T1000 (cell line): ENCODE measurements around the gene SYNJ2.

Experiments
- DNase-seq: peaks from one replicate; lab custom pipeline; 2025; ENCODE audit warnings: mixed read lengths; lab: John Stamatoyannopoulos, UW

Gene SYNJ2

DNA sequence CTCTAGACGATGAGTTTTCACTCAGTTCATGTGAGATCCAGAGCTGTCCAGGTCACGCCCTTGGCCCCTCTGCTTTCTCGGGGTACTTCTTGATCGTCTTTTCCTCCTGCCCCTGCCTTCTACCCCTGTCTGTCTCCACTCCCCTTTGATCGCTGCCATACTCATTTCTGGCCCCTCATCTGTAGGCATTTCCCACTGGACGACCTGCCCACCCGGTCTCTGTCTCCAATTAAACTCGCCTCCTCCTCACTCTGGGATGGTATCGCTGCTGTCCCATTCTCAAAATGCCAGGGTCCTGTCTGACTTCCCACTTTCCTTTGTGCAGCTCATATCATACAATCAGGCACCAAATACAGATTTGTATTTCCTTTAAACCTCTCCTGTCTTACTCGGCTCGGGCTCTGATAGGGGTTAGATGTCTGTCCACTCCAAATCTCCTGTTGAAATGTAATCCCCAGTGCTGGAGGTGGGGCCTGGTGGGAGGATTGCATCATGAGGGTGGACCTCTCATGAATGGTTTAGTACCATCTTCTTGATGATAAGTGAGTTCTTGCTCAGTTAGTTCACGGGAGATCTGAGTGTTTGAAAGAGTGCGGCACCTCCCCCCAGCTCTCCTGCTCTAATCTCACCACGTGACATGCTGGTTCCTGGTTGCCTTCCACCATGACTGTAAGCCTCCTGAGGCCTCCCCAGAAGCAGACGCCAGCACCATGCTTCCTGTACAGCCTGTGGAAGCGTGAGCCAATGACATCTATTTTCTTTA, 3.5 kb upstream of the SYNJ2 start:
- DNase-seq = no peak

DNA sequence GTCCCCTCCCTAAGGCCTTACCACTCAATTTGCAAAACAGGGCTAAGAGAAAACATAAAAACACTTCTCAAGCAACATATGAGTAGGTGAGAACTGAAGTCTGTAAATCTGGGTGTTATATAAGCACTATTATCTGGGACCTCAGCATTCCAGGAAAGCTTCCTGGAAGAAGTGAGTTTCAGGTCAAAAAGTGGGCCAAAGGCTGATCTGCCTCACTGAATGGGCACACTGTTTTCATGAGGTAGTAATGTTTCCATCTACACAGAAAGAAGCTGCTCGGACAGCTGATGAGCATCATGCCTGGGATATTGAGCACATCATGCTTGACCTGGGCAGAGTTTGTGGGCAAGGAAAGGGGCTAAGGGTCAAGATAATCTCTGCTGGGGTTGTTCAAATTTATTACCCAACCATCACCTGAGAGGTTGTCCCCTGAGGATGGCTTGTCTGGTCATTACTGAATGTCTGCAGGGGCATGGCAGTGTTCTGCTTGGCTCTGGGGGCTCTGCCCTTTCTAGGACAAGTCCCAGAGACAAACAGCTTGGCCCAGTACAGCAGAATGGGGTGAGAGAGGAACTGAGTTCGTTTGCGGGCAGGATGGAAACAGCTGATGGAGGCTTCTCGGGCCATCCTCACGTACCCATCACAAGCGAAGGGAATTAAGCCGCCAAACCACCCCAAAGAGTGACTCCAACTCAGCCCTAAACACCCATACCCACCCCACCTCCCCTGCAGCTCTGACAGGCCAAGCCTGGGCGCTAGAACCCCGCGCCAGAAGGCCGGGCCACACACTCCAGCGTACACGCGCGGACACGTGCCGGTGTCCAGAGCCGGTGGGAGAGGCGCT, 1.2 kb upstream of the SYNJ2 start:
- no peak for DNase-seq

DNA sequence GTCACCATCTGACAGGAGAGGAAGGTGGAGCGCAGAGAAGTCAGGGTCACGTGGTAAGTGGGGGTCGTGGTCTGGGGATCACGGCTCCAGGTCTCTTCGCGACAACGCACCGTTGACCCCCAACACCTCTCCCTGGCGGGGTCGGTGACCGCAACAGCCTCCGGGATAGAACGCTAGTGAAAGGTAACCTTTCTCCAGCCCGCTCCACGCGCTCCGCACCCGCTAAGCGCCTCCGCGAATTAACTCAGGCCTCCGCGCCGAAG, 600 bp upstream of the SYNJ2 start:
- no peak for DNase-seq

DNA sequence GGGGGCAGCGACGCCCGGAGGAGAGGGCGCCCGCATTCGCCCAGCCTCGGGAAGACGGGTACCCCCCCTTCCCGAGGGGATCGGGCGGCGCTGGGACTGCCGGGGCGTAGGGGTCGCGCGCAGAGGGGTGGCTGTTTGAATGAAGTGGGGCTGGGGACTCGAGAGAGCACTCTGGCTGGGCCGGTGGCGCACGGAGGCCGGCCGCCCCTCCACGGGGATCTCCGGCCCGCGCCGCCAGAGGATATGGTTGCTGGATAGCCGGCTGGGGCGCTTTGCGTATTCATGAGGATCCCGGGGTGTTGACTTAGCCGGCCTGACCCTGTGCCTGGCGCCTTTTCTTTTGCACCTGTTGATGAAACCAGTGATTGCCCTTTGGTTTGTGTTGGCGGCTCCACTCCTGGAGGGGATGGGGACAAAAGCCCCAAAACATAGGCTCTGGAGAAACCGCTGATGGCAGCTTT, 469 bp downstream of the SYNJ2 start:
- DNase-seq = no peak

DNA sequence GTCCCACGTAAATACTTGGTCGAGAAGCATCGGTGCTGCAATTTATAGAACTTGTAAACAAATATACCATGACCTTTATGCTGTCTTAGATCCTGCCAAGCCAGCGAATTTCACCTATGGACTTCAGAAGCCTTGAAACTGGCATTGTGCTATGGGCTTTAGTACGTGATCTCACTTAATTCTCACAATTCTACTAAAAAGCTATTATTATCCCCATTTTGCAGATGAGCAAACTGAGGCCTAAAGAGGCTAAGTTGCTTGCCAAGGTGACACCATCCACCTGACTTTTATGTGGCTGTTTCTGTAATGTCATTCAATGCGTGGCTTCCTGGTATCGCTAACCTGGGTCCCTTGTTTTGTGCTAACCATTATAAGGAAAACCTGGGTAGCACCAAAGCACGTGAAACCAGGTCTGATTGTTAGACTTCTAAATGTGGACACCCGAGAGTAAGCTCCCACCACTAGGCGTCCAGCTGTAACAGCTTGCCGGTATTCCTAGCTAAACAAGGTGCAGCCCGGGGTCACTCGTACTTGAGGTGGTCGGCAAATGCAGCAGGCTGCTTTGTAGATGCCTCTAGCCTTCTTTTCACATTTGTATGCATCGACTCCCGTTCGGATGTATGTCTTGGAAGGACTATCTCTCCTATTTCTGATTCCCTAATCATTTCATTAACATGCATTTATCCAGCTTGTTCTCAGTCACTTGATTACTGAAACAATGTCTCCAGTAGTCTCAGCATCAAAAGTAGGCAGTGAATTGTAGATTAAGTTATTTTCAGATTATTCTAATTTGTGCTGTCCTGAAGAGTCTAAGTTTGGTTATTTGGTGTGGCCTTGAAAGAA, 1.1 kb downstream of the SYNJ2 start:
- DNase-seq = no peak

DNA sequence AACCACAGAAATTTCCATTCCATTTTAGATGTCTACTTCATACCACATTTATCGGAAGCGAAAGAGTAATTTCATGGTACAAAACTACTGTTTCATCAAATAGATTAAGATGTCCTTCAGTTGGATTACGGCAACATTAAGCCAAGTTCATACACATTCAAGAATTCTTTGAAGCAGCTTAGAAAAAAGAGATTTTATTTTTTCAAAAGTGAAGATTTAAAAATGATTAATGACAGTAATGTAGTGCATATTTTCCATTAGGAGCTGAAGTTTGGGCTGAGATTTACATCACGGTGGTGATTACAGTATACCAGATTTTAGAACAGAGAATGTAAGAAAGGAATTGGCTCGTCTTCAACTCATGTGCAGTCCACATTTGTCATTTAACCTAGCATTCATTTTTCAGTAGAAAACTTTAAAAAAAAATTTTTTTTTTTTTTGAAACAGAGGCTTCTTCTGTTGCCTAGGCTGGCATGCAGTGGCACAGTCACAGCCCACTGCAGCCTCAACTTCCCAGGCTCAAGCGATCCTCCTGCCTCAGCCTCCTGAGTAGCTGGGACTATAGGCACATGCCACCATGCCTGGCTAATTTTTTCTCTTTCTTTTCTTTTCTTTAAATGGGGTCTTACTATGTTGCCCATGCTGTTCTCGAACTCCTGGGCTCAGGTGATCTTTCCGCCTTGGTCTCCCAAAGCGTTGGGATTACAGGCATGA, 1.9 kb downstream of the SYNJ2 start:
- no peak for DNase-seq

DNA sequence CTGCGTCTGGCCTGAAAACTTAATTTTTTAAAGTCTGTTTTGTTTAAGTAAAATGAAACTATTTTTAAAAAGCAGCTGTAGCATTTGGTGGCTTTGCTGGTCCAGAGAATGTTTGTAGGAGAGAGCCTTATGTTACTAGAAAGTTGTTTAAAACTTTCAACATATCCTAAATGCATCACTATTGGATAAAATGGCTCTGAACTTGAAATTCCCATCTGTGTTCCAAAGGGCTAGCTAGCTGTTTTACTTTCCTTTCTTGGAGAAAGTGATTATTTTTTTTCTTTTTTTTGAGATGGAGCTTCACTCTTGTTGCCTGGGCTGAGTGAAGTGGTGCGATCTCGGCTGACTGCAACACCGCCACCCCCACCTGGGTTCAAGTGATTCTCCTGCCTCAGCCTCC, 2.5 kb downstream of the SYNJ2 start:
- no peak for DNase-seq

DNA sequence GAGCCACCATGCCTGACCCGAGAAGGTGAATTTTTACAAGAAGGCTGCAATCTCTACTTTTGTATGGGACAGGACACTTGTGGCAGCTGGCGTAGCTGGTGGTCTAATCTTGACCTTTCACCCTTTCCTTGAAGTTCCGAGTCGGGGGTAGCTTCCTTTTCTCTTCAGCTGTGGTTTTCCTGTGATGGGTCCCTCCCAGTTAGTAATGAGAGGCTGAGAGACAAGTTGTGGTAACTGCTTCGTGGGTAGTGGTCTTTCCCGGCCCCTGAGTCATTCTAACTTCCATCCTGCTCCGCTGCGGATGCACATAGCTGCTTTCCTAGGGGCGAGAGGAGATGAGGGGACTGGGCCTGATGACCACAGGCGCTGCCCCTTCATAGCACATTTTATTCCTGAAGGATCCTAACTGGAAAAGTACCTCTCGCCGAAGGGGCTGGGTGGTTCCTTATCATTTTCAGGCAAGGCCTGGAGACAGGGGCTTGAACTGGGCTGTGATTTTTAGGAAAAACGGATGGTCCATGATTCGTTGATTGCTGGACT, 3.1 kb downstream of the SYNJ2 start:
- DNase-seq = no peak

DNA sequence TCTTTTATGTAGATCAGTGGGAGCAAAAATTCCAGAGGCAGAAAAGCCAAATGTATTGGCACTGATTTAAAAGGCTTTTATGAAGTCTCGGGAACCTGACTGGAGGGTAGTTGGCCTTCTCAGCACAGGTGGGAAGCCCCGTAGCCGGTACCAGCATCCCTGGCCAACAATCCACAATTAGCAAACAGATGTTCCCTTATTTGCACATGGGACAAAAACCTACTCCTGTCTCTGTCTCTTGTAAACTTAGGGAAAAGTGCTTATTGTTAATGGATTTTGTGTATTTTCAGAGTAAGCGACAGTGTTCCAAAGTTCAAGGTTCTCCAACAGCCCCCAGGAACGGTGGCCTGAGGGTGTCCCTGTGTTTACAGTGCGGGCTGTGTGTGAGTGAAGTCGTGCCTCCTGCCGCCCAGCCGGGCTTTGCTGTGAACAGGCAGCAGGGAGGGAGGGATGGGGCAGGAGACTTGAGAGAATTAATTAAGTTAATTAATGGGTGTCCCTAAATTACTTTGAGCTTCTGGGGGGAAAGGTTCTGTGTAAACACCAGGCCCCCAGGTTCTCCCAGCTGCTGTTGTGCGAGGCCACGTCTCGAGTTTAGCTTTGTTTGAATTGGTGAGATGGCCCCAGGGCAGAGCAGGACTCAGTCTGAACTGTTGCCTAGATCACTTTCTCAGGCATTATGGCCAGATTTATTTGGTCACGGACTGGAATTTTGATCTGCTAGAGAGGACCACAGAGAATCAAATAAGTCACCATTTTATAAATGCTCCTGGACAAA, 3.9 kb downstream of the SYNJ2 start:
- DNase-seq = no peak

DNA sequence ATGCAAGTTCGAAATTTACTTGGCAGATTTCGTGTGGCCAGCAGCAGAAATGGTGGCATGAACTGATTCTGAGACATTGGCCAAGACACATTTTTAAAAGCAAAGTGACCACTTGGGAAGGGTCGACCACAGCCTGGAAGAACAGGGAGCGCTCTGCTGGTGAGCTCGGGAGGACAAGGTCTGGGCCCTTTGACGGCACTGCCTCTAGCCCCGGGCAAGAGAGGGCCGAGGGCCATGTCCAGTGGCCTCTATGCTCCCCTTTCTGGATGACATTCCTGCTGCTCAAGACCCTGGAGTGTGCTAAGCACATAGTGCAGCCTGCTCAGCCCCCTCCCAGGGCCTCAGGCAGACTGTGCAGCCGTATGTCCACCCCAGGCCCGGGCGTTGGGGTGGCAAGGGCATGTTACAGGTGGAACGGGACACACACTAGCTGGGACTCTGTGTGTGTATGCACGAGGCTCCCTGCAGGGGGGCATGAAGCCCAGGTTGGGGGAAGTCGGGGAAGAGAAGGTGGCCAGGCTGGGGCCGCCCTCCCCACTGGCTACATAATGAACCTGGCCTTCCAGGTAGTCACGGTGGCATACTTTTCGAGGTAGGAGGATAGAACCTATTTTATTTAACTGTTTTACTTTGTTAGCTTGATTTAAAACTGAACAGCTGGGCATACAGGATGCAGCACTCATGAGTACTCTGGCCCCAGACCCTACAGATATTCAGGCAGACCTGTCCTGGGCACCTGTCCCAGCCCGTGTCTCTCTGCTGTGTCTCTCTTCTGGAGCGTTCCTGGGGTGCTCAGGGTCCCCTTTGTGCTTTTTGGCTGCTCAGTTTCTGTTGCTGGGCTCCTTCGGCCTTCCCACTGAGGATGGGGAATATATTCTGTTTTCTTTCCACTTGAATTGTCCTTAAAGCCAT, 6.4 kb downstream of the SYNJ2 start:
- DNase-seq = no peak

DNA sequence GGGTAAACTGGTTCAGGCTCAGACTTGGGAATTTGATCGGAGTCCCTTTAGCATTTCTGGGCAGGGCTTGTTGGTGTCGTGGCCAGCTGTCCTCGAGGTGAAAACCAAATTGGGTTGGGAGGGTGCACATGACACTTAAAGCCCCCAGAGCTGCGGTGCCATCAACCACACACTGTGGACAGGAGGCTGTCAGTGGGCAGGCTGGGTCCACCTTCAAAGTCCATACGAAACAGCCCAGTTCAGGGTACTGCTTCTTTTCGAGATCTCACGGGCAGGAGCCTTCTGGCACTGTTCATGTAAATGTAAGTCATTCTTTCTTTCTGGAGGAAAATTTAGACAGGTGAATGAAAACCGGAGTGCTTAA, 7.0 kb downstream of the SYNJ2 start:
- DNase-seq = no peak

DNA sequence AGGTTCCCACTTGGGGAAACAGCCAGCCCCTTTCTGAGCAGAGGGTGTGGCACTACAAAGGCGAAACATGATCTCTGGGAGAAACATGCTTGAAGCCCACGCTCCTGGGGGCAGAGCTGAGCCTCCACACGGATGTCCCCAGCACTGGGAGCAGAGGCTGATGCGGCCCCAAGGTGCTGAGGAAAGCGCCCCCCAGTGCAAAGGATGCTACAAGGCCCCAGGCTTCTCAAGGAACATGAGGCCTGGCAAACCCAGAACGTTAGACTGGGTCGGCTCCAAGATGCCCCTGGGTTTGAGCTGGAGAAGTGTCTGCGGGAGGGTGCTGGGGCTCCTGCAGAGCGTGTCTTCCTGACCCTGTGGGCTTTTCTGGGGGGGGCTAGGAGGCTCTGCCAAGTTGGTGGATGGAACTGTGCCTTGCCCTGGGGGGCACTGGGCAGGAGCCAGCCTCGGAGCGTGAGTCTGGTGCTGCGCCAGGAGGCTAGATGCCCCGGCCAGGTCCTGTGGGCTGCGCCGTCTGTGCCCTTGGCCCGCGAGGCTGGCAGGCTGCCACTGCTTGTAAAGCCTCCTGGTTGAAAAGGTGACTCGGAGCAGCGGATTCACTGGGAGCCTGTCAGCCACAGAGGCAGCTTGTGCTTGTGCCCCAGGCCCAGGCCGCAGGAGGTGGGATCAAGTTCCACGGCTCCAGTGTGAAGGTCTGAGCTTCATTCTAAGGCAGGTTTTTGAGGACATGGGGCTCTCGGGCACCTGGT, 8.1 kb downstream of the SYNJ2 start:
- peak; percentile 92 for DNase-seq

DNA sequence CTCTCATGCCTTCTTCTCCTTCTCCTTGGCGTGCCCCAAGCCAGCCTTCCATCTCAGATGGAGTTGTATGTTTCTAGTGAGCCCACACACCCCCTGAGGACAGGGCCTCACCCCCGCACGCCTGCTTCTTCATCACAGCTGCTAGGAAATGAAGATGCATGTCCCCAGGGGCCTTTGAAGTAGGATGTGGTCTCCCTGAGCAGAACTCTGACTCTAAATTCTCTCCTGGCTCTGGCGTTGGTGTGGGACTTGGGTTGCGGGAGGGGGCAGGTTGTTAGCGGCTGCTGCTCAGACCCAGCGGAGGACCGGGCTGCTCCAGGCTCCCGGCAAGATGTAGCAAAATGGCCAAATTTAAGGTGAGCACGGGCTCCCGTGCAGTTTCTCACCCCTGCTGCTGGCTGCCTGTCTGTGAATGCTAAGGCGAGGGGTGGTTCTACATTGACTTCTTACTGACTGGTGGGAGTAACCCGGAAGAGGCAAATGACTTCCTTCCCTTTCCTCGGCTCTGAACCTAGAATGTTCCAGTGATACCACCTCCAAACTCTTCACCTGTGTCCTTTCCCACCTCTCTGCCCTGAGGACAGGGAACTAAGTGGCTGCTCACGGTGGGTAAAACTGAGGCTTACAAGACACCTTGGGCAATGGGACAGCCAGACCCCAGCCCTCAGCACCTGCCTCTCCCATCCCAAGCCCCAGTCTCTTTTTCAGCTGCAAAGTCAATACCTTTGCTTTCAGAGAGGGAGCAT, 8.8 kb downstream of the SYNJ2 start:
- DNase-seq = no peak

DNA sequence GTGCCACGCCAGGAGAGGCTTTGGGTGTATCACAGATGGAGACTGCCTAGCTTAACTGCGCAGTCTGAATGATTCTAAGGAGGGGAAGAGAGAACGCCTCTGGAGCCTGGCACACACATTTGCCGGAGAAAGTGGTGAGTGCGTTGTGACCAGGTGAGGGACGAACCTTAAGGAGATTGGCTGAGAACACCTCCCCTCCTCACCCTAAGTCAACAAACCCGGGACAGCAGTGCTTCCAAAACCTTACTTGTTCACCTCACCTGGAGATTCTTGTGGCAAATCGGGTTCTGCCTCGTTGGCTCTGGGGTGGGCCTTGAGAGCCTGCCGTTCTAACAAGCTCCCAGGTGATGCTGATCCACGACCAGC, 9.4 kb downstream of the SYNJ2 start:
- DNase-seq = no peak

DNA sequence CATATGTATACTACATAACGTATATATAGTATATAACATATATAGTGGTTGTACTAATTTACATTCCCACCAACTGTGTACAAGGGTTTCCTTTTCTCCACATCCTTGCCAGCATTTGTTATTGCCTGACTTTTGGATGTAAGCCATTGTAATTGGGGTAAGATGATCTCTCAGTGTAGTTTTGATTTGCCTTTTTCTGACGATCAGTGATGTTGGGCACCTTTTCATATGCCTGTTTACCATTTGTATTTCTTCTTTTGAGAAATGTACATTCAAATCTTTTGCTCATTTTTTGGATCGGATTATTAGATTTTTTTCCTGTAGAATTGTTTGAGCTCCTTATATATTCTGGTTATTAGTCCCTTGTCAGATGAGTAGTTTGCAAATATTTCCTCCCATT, 11.4 kb downstream of the SYNJ2 start:
- no peak for DNase-seq

DNA sequence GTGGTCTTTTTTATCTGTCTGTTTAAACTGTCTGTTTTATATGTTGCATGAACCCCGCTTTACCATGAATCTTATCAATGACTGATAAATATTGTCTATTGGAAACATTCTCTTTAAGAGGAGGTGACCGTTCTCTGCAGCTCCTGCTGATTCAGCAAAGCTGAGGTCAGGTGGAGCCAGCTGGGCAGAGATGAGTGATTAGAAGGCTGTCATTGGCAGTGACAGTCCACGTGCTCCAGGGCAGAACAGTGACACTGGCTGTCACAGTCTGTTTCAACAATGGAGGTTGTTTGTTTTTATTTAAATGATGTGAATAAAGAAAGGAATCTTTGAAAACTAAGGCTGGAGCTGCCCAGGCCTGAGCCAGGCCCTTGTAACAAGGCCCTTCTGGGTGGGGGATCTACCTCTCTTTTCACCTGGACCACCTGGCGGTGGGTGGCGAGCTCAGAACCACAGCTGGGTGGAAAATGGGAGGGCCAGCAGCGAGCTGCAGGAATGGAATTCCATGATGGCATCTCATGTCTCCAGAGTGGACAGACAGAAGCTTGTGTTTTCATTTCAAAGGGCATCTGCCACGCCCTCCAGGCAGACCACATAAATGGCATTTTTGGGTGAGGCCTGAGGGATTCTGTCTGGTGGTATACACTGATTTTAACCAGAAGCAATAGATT, 12.6 kb downstream of the SYNJ2 start:
- no peak for DNase-seq

DNA sequence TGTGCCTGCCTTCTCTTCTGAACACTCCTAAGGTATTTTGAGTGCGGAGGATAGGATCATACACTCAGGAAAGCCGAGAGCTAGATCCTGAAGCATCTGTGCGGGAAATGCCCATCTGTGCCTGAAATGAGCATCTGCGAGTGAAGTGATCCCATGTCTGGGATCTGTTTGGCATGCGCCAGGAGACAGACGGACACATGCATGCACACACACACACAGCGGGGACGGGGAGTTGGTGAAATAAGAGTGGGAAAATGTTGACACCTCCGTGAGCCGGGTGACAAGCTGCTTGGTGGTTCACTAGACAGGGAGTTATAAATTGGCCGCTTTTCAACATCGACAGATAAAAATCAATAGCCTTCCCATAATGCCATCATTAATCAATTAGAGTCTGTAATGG, 13.8 kb downstream of the SYNJ2 start:
- no peak for DNase-seq

DNA sequence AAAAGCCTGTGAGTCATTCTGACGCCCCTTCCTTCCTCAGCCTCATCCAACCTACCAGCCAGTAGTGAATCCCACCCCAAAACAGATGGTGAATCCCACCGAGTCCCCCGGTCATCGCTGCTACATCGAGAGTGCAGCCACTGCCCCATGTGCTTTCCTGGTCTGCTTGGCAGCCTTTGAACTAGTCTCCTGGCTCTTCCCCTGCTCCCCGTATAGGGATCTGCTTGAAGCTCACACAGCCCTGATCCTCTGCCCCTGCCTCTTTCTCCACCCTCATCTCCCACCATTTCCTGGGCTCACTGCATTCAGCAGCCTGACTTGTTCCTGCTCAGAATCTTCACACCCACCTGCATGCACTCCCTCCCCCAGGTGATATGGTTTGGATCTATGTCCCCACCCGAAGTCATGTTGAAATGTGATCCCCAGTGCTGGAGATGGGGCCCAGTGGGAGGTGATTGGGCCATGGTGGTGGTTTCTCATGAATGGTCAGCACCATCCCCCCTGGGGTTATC, 14.6 kb downstream of the SYNJ2 start:
- DNase-seq = no peak
